HEK293T (cell line): Measurements from ENCODE around the gene ZNF618.

Experiments
- CTCF ChIA-PET: fragments of 350-600 bp; formaldehyde crosslinking; extraction: SDS; loops from one replicate; lab custom pipeline; 2021; ENCODE audit warnings: antibody characterized with exemption, inconsistent platforms; lab: Yijun Ruan, JAX
- POLR2A ChIA-PET: fragments of 350-600 bp; formaldehyde crosslinking; extraction: SDS; loops from one replicate; lab custom pipeline; 2020; ENCODE audit warnings: antibody characterized with exemption, inconsistent platforms; lab: Yijun Ruan, JAX
- DNase-seq: peaks from one replicate; pipeline ENCODE4 v3.0.0; 2012; ENCODE audit warnings: mixed read lengths; ENCODE audit errors: extremely low spot score
- ARNT ChIP-seq: fragments of 450-650 bp; IDR thresholded peaks from 2 replicates; pipeline ENCODE4 v1.6.1; 2017; ENCODE audit warnings: mild to moderate bottlenecking
- BHLHE40 ChIP-seq: fragments of 450-650 bp; IDR thresholded peaks from 2 replicates; pipeline ENCODE4 v1.6.1; 2016; ENCODE audit warnings: mild to moderate bottlenecking, moderate library complexity, borderline replicate concordance
- CTBP1 ChIP-seq: fragments of 450-650 bp; IDR thresholded peaks from 2 replicates; pipeline ENCODE4 v1.6.1; 2016; ENCODE audit warnings: borderline replicate concordance
- ELF4 ChIP-seq: fragments of 450-650 bp; IDR thresholded peaks from 2 replicates; pipeline ENCODE4 v1.6.1; 2017; ENCODE audit warnings: antibody characterized with exemption
- FOXA1 ChIP-seq: fragments of 450-650 bp; IDR thresholded peaks from 2 replicates; pipeline ENCODE4 v1.6.1; 2016; ENCODE audit warnings: mild to moderate bottlenecking
- FOXK2 ChIP-seq: fragments of 450-650 bp; IDR thresholded peaks from 2 replicates; pipeline ENCODE4 v1.6.1; 2016; ENCODE audit warnings: mild to moderate bottlenecking
- FOXM1 ChIP-seq: fragments of 450-650 bp; IDR thresholded peaks from 2 replicates; pipeline ENCODE4 v1.6.1; 2017; ENCODE audit warnings: mild to moderate bottlenecking, borderline replicate concordance
- HDGF ChIP-seq: fragments of 450-650 bp; IDR thresholded peaks from 2 replicates; pipeline ENCODE4 v1.6.1; 2017; ENCODE audit warnings: antibody characterized with exemption, borderline replicate concordance
- L3MBTL2 ChIP-seq: fragments of 450-650 bp; conservative IDR thresholded peaks from 2 replicates; pipeline ENCODE4 v1.6.1; 2016; ENCODE audit warnings: mild to moderate bottlenecking
- LEF1 ChIP-seq: fragments of 450-650 bp; IDR thresholded peaks from 2 replicates; pipeline ENCODE4 v1.6.1; 2017; ENCODE audit warnings: mild to moderate bottlenecking, borderline replicate concordance
- NFRKB ChIP-seq: fragments of 450-650 bp; IDR thresholded peaks from 2 replicates; pipeline ENCODE4 v1.6.1; 2016; ENCODE audit warnings: mild to moderate bottlenecking, moderate library complexity
- PKNOX1 ChIP-seq: fragments of 450-650 bp; IDR thresholded peaks from 2 replicates; pipeline ENCODE4 v1.6.1; 2016
- SP1 ChIP-seq: fragments of 450-650 bp; IDR thresholded peaks from 2 replicates; pipeline ENCODE4 v1.6.1; 2017
- SUZ12 ChIP-seq: fragments of 450-650 bp; IDR thresholded peaks from 2 replicates; pipeline ENCODE4 v1.6.1; 2016; ENCODE audit warnings: mild to moderate bottlenecking
- TARDBP ChIP-seq: fragments of 450-650 bp; IDR thresholded peaks from 2 replicates; pipeline ENCODE4 v1.6.1; 2016
- ZNF384 ChIP-seq: fragments of 450-650 bp; IDR thresholded peaks from 2 replicates; pipeline ENCODE4 v1.6.1; 2016

The ZNF618 gene

GRCh38 chr9:114017741-114018715 is 141.9 kb downstream of the ZNF618 start:
- CTCF ChIA-PET = no interaction called here
- TF ChIP-seq PKNOX1 (no peak), HDGF (no peak), ELF4 (no peak), BHLHE40 (no peak), TARDBP (no peak), ARNT (no peak), CTBP1 (no peak), SP1 (no peak), FOXA1 (no peak), SUZ12 (no peak), L3MBTL2 (no peak)
- no peak for DNase-seq
- POLR2A ChIA-PET = no interaction called here

- ChIA-PET CTCF (no interaction called here), POLR2A (no interaction called here)
- DNase-seq = no peak
- TF ChIP-seq FOXM1 (no peak), ARNT (no peak), TARDBP (no peak), FOXA1 (no peak), FOXK2 (no peak), HDGF (no peak), BHLHE40 (no peak), ELF4 (no peak), SUZ12 (no peak), LEF1 (no peak), NFRKB (no peak), CTBP1 (no peak), ZNF384 (no peak), SP1 (no peak), L3MBTL2 (no peak), PKNOX1 (no peak)
These were observed 145.5 kb downstream of the ZNF618 start for GRCh38 chr9:114021578-114021977.

- TF ChIP-seq LEF1 (no peak), FOXK2 (no peak), SUZ12 (no peak), CTBP1 (no peak), L3MBTL2 (no peak), SP1 (no peak), PKNOX1 (no peak)
- POLR2A ChIA-PET = no interaction called here
- CTCF ChIA-PET = no interaction called here
- no peak for DNase-seq
These were observed 147.9 kb downstream of the ZNF618 start for GRCh38 chr9:114023961-114024360.

- DNase-seq = no peak
- ChIA-PET CTCF (no interaction called here), POLR2A (no interaction called here)
- no peak for TF ChIP-seq PKNOX1
- no peak for TF ChIP-seq ARNT
- no peak for TF ChIP-seq NFRKB
- no peak for TF ChIP-seq ZNF384
These were observed 149.2 kb downstream of the ZNF618 start for GRCh38 chr9:114025196-114025753.

- ChIA-PET CTCF (no interaction called here), POLR2A (no interaction called here)
- TF ChIP-seq ARNT (no peak), SP1 (no peak), LEF1 (no peak), CTBP1 (no peak), ELF4 (no peak), ZNF384 (no peak), BHLHE40 (no peak), SUZ12 (no peak), HDGF (no peak), FOXA1 (no peak)
- DNase-seq = no peak
These were observed 149.7 kb downstream of the ZNF618 start for GRCh38 chr9:114025760-114026159.

- ChIA-PET POLR2A (no interaction called here), CTCF (no interaction called here)
- TF ChIP-seq L3MBTL2 (no peak), SP1 (no peak), ELF4 (no peak), NFRKB (no peak), SUZ12 (no peak), FOXM1 (no peak), FOXA1 (no peak), PKNOX1 (no peak), TARDBP (no peak), CTBP1 (no peak), ZNF384 (no peak), ARNT (no peak), BHLHE40 (no peak), FOXK2 (no peak), LEF1 (no peak), HDGF (no peak)
- DNase-seq = no peak
These were observed 150.2 kb downstream of the ZNF618 start for GRCh38 chr9:114026335-114026734.
